T-helper 2 cell treated with Interferon-gamma antibody and Interleukin-4, amounts not matched to agents 5 μg/mL and 100 μg/mL, for 36 hours (primary cell): ENCODE data around the gene APC.

Experiments
- DNase-seq: peaks from one replicate; pipeline ENCODE4 v3.0.0; 2021; ENCODE audit warnings: low spot score
- H3K27ac Mint-ChIP-seq: one replicate; pipeline ENCODE4 v1.8.0; 2021; ENCODE audit warnings: mild to moderate bottlenecking, mixed read lengths
- H3K27me3 Mint-ChIP-seq: one replicate; pipeline ENCODE4 v1.8.0; 2021; ENCODE audit warnings: low read depth, mixed read lengths
- H3K36me3 Mint-ChIP-seq: one replicate; pipeline ENCODE4 v1.8.0; 2021; ENCODE audit warnings: low read depth, mixed read lengths
- H3K4me1 Mint-ChIP-seq: one replicate; pipeline ENCODE4 v1.8.0; 2021; ENCODE audit warnings: low read depth, mixed read lengths
- H3K4me3 Mint-ChIP-seq: one replicate; pipeline ENCODE4 v1.8.0; 2022; ENCODE audit warnings: mild to moderate bottlenecking, moderate library complexity, mixed read lengths
- H3K9me3 Mint-ChIP-seq: one replicate; pipeline ENCODE4 v1.8.0; 2021; ENCODE audit warnings: mixed read lengths

The APC gene

GRCh38 chr5:112733586-112733985, 4.1 kb upstream of the APC start:
- Mint-ChIP-seq H3K9me3 (no peaks in the 10 kb centered on the region), H3K4me1 (peaks cover 14% of the 10 kb centered on the region), H3K27ac (no peak overlapping the region), H3K27me3 (no peaks in the 10 kb centered on the region), H3K4me3 (no peak overlapping the region), H3K36me3 (no peaks in the 10 kb centered on the region)
- no peak for DNase-seq

- no peaks in the 10 kb centered on the region for H3K27me3 Mint-ChIP-seq
- H3K36me3 Mint-ChIP-seq: no peaks in the 10 kb centered on the region
- no peak overlapping the region for H3K4me3 Mint-ChIP-seq
- no peak for DNase-seq
- H3K9me3 Mint-ChIP-seq: no peaks in the 10 kb centered on the region
- peaks cover 12% of the 10 kb centered on the region for H3K4me1 Mint-ChIP-seq
- H3K27ac Mint-ChIP-seq: no peak overlapping the region
These were observed 3.1 kb upstream of the APC start for GRCh38 chr5:112734597-112734996.

- no peak overlapping the region for H3K27ac Mint-ChIP-seq
- H3K4me3 Mint-ChIP-seq: no peak overlapping the region
- no peaks in the 10 kb centered on the region for H3K36me3 Mint-ChIP-seq
- H3K9me3 Mint-ChIP-seq: no peaks in the 10 kb centered on the region
- DNase-seq: no peak
- peaks cover 12% of the 10 kb centered on the region for H3K4me1 Mint-ChIP-seq
- no peaks in the 10 kb centered on the region for H3K27me3 Mint-ChIP-seq
These were observed 2.0 kb upstream of the APC start for GRCh38 chr5:112735702-112736101.

GRCh38 chr5:112737070-112737462, 619 bp upstream of the APC start:
- Mint-ChIP-seq H3K4me1 (peaks cover 12% of the 10 kb centered on the region), H3K27me3 (no peaks in the 10 kb centered on the region), H3K9me3 (no peaks in the 10 kb centered on the region), H3K27ac (no peak overlapping the region), H3K36me3 (no peaks in the 10 kb centered on the region), H3K4me3 (peak overlapping the region; percentile 88)
- no peak for DNase-seq

- DNase-seq: no peak
- peak overlapping the region; percentile 75 for H3K27ac Mint-ChIP-seq
These were observed 491 bp downstream of the APC start for GRCh38 chr5:112738191-112738560.

GRCh38 chr5:112742424-112742823, 4.7 kb downstream of the APC start:
- no peaks in the 10 kb centered on the region for H3K27me3 Mint-ChIP-seq
- H3K9me3 Mint-ChIP-seq: no peaks in the 10 kb centered on the region
- H3K4me1 Mint-ChIP-seq: peaks cover 15% of the 10 kb centered on the region
- no peak overlapping the region for H3K4me3 Mint-ChIP-seq
- no peak overlapping the region for H3K27ac Mint-ChIP-seq
- no peak for DNase-seq
- H3K36me3 Mint-ChIP-seq: no peaks in the 10 kb centered on the region

More at GRCh38 chr5:112738191-112738560, 491 bp downstream of the APC start:
- H3K4me3 Mint-ChIP-seq: peak overlapping the region; percentile 88
- peaks cover 13% of the 10 kb centered on the region for H3K4me1 Mint-ChIP-seq
- H3K9me3 Mint-ChIP-seq: no peaks in the 10 kb centered on the region
- no peaks in the 10 kb centered on the region for H3K27me3 Mint-ChIP-seq
- H3K36me3 Mint-ChIP-seq: no peaks in the 10 kb centered on the region

GRCh38 chr5:112743631-112744030, 5.9 kb downstream of the APC start:
- Mint-ChIP-seq H3K27me3 (no peaks in the 10 kb centered on the region), H3K36me3 (no peaks in the 10 kb centered on the region), H3K4me3 (no peak overlapping the region), H3K4me1 (peaks cover 4% of the 10 kb centered on the region), H3K27ac (no peak overlapping the region), H3K9me3 (no peaks in the 10 kb centered on the region)
- no peak for DNase-seq

GRCh38 chr5:112752335-112752734, 14.7 kb downstream of the APC start:
- Mint-ChIP-seq H3K9me3 (no peaks in the 10 kb centered on the region), H3K4me3 (no peak overlapping the region), H3K4me1 (peaks cover 2% of the 10 kb centered on the region), H3K27me3 (no peaks in the 10 kb centered on the region), H3K27ac (no peak overlapping the region), H3K36me3 (no peaks in the 10 kb centered on the region)
- DNase-seq: no peak

GRCh38 chr5:112755703-112756102, 18.0 kb downstream of the APC start:
- Mint-ChIP-seq H3K9me3 (no peaks in the 10 kb centered on the region), H3K27me3 (no peaks in the 10 kb centered on the region), H3K4me3 (no peak overlapping the region), H3K4me1 (peaks cover 3% of the 10 kb centered on the region), H3K27ac (no peak overlapping the region), H3K36me3 (no peaks in the 10 kb centered on the region)
- no peak for DNase-seq

GRCh38 chr5:112757468-112758208, 20.0 kb downstream of the APC start:
- Mint-ChIP-seq H3K27me3 (no peaks in the 10 kb centered on the region), H3K4me3 (no peak overlapping the region), H3K27ac (no peak overlapping the region), H3K36me3 (no peaks in the 10 kb centered on the region), H3K4me1 (peaks cover 3% of the 10 kb centered on the region), H3K9me3 (no peaks in the 10 kb centered on the region)
- DNase-seq: no peak

- no peak for DNase-seq
- H3K36me3 Mint-ChIP-seq: no peaks in the 10 kb centered on the region
- H3K4me3 Mint-ChIP-seq: no peak overlapping the region
- peaks cover 3% of the 10 kb centered on the region for H3K4me1 Mint-ChIP-seq
- no peak overlapping the region for H3K27ac Mint-ChIP-seq
- H3K9me3 Mint-ChIP-seq: no peaks in the 10 kb centered on the region
- no peaks in the 10 kb centered on the region for H3K27me3 Mint-ChIP-seq
These were observed 21.0 kb downstream of the APC start for GRCh38 chr5:112758676-112759075.

GRCh38 chr5:112762113-112762810, 24.6 kb downstream of the APC start:
- DNase-seq: no peak
- no peak overlapping the region for H3K27ac Mint-ChIP-seq
- H3K4me3 Mint-ChIP-seq: no peak overlapping the region
- H3K9me3 Mint-ChIP-seq: no peaks in the 10 kb centered on the region
- H3K4me1 Mint-ChIP-seq: peaks cover 3% of the 10 kb centered on the region
- no peaks in the 10 kb centered on the region for H3K27me3 Mint-ChIP-seq
- H3K36me3 Mint-ChIP-seq: no peaks in the 10 kb centered on the region

- Mint-ChIP-seq H3K4me1 (no peaks in the 10 kb centered on the region), H3K27me3 (no peaks in the 10 kb centered on the region), H3K27ac (no peak overlapping the region), H3K9me3 (no peaks in the 10 kb centered on the region), H3K4me3 (no peak overlapping the region), H3K36me3 (no peaks in the 10 kb centered on the region)
- no peak for DNase-seq
These were observed 25.5 kb downstream of the APC start for GRCh38 chr5:112763165-112763564.

- Mint-ChIP-seq H3K27ac (no peak overlapping the region), H3K27me3 (no peaks in the 10 kb centered on the region), H3K4me3 (no peak overlapping the region), H3K9me3 (no peaks in the 10 kb centered on the region), H3K36me3 (peaks cover 3% of the 10 kb centered on the region), H3K4me1 (no peaks in the 10 kb centered on the region)
- no peak for DNase-seq
These were observed 34.4 kb downstream of the APC start for GRCh38 chr5:112772124-112772523.
